Nephron (organoid): Measurements from ENCODE around the gene KHDC3L.

ENCODE experiments used
- H3K27ac Mint-ChIP-seq, 3 experiments: 2 replicates each; pipeline ENCODE4 v1.8.0; 2020; ENCODE audit warnings: mixed read lengths in 3 of 3, mild to moderate bottlenecking in 2 of 3, moderate library complexity in 1 of 3
- H3K27me3 Mint-ChIP-seq: 2 replicates; pipeline ENCODE4 v1.8.0; 2021; ENCODE audit warnings: low read depth, mild to moderate bottlenecking, moderate library complexity, mixed read lengths
- H3K36me3 Mint-ChIP-seq: 2 replicates; pipeline ENCODE4 v1.8.0; 2020; ENCODE audit warnings: low read depth, mixed read lengths
- H3K4me1 Mint-ChIP-seq: 2 replicates; pipeline ENCODE4 v1.8.0; 2020; ENCODE audit warnings: mixed read lengths
- H3K4me3 Mint-ChIP-seq, 3 experiments: 2 replicates each; pipeline ENCODE4 v1.8.0; 2020; ENCODE audit warnings: mild to moderate bottlenecking in 3 of 3, mixed read lengths in 3 of 3, moderate library complexity in 2 of 3
- H3K9me3 Mint-ChIP-seq: 2 replicates; pipeline ENCODE4 v1.8.0; 2020; ENCODE audit warnings: mixed read lengths
- TF ChIP-seq, protein P1 (sequence below), 3 experiments: fragments of 200-600 bp; sonication (generic); IDR thresholded peaks; one replicate each; pipeline ENCODE4 v1.5.0; 2021; ENCODE audit warnings: antibody characterized with exemption in 3 of 3; ENCODE audit not compliant: unreplicated experiment in 3 of 3

The KHDC3L gene

DNA sequence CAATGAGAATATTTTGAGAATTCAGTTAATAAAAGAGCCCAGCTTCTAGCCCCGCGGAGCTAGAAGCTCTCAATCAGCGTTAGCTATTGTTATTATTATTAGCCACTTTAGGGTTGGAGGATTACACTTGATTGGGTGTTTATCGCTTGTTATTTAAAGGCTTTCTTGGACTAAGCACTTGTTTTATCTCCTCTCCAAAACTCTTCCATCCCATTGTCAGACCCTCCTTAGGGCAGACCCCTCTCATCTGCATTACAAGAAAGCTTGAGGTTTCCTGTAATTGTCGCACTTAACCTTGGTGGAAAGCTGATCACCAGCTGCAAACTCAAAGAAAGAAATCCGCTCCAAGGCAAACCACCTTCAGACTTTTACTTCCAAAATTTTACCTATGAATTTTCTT lies 13.1 kb upstream of the KHDC3L start:
- Mint-ChIP-seq H3K36me3 (no peaks in the 10 kb centered on the region), H3K27ac (no peak overlapping the region), H3K27me3 (peaks cover 23% of the 10 kb centered on the region), H3K4me3 (no peak overlapping the region), H3K9me3 (no peaks in the 10 kb centered on the region), H3K4me1 (no peaks in the 10 kb centered on the region)
- TF ChIP-seq, protein P1, sequence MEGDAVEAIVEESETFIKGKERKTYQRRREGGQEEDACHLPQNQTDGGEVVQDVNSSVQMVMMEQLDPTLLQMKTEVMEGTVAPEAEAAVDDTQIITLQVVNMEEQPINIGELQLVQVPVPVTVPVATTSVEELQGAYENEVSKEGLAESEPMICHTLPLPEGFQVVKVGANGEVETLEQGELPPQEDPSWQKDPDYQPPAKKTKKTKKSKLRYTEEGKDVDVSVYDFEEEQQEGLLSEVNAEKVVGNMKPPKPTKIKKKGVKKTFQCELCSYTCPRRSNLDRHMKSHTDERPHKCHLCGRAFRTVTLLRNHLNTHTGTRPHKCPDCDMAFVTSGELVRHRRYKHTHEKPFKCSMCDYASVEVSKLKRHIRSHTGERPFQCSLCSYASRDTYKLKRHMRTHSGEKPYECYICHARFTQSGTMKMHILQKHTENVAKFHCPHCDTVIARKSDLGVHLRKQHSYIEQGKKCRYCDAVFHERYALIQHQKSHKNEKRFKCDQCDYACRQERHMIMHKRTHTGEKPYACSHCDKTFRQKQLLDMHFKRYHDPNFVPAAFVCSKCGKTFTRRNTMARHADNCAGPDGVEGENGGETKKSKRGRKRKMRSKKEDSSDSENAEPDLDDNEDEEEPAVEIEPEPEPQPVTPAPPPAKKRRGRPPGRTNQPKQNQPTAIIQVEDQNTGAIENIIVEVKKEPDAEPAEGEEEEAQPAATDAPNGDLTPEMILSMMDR (IDR thresholded peaks at IDR 0.05; ENCODE audit: unreplicated experiment in 3 of 3): no peak

DNA sequence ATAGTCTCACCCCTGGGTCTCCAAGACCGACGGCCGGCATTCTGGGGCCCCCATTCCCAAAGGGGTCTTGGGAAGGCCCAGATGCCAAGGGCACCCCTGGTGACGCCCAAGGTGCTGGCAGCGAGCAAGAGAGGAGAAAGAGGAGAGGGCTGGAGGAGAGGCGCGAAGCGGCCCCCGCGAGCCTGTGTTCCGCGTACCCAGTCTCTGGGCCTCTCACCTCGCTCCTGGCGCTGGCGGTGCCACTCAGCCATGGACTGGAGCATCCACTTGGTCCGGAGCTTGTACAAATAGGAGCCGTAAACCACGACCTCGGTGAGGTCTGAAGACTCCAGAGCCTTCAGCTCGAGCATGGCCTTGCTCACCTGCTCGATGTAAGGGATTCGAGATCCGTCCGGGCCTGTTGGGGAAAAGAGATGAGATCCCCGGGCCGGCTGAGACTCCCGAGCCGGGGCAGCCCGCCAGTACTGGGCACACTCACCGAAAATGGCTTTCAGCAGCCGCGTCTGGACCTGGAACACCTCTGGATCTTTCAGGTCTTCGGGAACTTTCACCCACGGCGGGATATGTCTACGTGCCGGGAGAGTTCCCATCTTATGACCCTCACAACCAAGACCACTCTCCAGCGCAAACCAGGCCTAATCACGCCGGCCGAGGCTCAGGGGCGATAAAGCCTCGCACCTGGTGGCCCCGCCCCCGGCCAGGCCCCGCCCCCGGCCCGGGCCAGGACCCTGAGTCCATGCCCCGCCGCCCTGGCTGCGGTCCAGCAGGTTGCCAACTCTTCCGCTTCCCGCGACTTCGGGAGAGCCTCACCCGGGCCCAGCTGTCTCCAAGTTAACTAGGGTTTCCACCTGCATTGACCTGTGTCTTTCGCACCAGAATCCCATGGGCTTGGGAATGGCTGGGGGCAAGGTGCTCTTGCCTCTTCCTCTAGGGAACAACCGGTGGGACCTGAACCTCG lies 8.5 kb upstream of the KHDC3L start, which contains the start of gene DPPA5:
Gene DPPA5, minus strand, starts transcription at position 641 of the 958 bp plus-strand sequence. Its CDS starts 51 bp downstream, at position 590.
- Mint-ChIP-seq H3K27ac (no peak within 1 kb of the TSS), H3K36me3 (no peaks in the 10 kb centered on the region), H3K4me3 (no peak within 1 kb of the TSS), H3K9me3 (no peaks in the 10 kb centered on the region), H3K4me1 (no peaks in the 10 kb centered on the region), H3K27me3 (peaks cover 17% of the 10 kb centered on the region)
- TF ChIP-seq, protein P1 (IDR thresholded peaks at IDR 0.05; ENCODE audit: unreplicated experiment in 3 of 3): no peak

DNA sequence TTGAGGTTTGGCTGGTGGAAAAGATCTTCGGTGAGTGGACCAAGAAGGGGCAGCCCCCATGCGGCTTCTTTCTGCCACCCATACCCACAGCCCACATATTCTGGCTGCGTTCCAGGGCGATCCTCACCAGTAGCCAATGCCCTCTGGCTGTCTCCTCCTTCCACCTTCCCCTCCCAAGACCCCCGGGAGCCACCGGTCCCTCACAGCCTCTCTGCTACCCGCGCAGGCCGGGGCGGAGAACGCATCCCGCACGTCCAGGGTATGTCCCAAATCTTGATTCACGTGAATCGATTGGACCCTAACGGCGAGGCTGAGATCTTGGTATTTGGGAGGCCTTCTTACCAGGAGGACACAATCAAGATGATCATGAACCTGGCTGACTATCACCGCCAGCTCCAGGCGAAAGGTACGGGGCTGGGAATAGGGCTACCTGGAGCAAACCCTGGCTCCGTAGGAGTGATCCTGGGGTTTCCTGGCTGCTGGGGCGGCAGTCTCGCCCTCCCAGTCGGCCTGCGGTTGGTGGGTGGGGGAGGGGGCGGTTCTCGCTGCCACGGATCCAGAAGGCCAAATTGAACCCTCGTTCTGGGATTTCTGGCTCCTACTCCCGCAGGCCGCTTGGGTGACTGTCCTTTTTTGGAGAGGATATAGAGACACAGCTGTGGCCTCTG lies 545 bp downstream of the KHDC3L start:
- Mint-ChIP-seq H3K27me3 (peaks cover 3% of the 10 kb centered on the region), H3K36me3 (no peaks in the 10 kb centered on the region), H3K27ac (no peak overlapping the region), H3K9me3 (peaks cover 2% of the 10 kb centered on the region), H3K4me1 (no peaks in the 10 kb centered on the region), H3K4me3 (no peak overlapping the region)
- TF ChIP-seq, protein P1 (IDR thresholded peaks at IDR 0.05; ENCODE audit: unreplicated experiment in 3 of 3): no peak

DNA sequence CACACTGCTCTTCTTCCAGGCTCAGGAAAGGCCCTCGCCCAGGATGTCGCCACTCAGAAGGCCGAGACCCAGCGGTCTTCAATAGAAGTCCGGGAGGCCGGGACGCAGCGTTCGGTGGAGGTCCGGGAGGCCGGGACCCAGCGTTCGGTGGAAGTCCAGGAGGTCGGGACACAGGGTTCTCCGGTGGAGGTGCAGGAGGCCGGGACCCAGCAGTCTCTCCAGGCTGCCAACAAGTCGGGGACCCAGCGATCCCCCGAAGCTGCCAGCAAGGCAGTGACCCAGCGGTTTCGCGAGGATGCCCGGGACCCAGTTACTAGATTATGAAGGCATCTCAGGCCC lies 1.0 kb downstream of the KHDC3L start:
- Mint-ChIP-seq H3K27ac (no peak overlapping the region), H3K4me3 (no peak overlapping the region), H3K36me3 (no peaks in the 10 kb centered on the region), H3K9me3 (peaks cover 2% of the 10 kb centered on the region), H3K4me1 (no peaks in the 10 kb centered on the region), H3K27me3 (peaks cover 3% of the 10 kb centered on the region)
- TF ChIP-seq, protein P1 (IDR thresholded peaks at IDR 0.05; ENCODE audit: unreplicated experiment in 3 of 3): no peak

DNA sequence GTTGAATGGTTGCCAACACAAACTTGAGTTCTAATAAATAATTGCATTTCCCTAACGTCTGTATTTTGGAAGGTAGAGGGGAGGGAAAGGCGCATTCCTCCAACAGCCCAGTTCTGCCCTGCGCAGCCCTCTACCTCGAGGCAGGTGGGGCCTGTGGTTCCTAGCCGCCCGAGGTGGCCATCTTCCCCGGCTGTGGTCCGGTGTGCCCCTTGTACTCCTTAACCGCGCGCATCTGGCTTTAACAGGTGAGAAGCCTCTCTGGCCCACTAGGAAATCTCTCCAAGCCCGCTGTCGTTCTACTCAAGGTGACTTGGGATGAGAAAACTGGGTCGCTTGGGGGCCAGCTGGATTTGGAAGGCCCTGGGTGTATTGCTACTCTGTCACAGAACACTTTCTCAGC lies 1.7 kb downstream of the KHDC3L start:
- Mint-ChIP-seq H3K36me3 (no peaks in the 10 kb centered on the region), H3K27me3 (peaks cover 3% of the 10 kb centered on the region), H3K4me1 (no peaks in the 10 kb centered on the region), H3K9me3 (peaks cover 2% of the 10 kb centered on the region), H3K4me3 (no peak overlapping the region), H3K27ac (no peak overlapping the region)
- TF ChIP-seq, protein P1 (IDR thresholded peaks at IDR 0.05; ENCODE audit: unreplicated experiment in 3 of 3): no peak
